Fibroblast of pulmonary artery (primary cell): ENCODE results near the gene ZNF3.

Source experiments
- DNase-seq: peaks from one replicate; pipeline ENCODE4 v3.0.0-alpha.2; 2010; ENCODE audit warnings: low read depth
- H3K4me3 ChIP-seq: replicated peaks from 2 replicates; pipeline ENCODE4 v1.5.1; 2011; ENCODE audit warnings: low read depth, mild to moderate bottlenecking, control low read depth, low read length, moderate library complexity
- TF ChIP-seq, protein P1 (sequence below): IDR thresholded peaks from 2 replicates; pipeline ENCODE4 v1.5.1; 2011; ENCODE audit warnings: mild to moderate bottlenecking, control low read depth, low read length, inconsistent platforms; ENCODE audit errors: missing control alignments

Gene ZNF3

DNA sequence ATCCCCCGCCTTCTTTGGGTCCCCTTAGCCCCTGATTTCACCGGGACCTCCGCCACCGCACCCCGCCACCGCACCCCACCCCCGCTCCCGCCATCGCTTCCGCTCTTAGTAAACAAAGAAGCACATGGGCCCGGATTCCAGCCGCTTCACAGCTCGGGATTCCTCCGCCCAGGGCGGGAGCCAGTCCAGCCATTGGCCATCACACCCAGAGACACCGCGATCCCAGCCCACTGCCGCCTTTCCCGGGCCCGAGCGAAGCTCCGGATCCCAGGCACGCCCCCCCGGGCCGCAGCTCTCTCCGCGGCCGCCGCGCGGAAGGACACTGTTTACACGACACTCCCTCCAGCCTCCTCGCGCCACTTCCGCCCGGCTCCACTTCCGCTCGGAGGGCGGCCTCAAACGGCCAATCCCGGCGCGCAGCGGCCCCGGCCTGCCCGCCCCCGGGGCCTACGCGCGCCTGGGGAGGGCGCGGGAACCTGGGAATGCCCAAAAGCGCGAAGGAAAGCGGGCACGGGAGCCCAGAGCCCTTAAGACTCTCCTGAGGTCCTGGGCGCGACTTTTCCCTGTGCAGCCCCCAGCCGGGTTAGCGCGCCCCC lies 19.0 kb upstream of the ZNF3 start:
- TF ChIP-seq, protein P1, sequence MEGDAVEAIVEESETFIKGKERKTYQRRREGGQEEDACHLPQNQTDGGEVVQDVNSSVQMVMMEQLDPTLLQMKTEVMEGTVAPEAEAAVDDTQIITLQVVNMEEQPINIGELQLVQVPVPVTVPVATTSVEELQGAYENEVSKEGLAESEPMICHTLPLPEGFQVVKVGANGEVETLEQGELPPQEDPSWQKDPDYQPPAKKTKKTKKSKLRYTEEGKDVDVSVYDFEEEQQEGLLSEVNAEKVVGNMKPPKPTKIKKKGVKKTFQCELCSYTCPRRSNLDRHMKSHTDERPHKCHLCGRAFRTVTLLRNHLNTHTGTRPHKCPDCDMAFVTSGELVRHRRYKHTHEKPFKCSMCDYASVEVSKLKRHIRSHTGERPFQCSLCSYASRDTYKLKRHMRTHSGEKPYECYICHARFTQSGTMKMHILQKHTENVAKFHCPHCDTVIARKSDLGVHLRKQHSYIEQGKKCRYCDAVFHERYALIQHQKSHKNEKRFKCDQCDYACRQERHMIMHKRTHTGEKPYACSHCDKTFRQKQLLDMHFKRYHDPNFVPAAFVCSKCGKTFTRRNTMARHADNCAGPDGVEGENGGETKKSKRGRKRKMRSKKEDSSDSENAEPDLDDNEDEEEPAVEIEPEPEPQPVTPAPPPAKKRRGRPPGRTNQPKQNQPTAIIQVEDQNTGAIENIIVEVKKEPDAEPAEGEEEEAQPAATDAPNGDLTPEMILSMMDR, result no peak
- peak; percentile 99 for DNase-seq
- peak overlapping the region; percentile 87 for H3K4me3 ChIP-seq

GRCh38 chr7:100099452-100099851 lies 17.9 kb upstream of the ZNF3 start:
- peak overlapping the region; percentile 87 for H3K4me3 ChIP-seq
- TF ChIP-seq, protein P1, result no peak
- DNase-seq, result no peak

DNA sequence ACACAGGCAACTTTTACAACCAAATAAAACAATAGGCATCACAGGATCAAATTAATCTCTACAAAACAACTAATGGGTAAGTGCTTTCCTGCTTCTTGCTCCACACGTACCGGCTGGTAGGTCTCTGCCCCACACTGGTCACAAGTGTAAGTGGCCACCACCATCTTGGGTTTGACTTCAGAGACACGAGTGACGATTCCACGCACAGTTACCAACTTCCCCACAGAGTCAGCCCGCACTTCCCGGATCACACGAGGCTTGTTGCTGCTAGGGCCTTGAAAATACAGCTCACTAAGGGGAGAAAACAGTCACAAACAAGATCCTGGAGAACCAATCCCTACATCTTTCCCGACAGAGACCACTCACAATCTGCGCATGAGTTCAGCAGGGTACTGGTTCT lies 17.4 kb upstream of the ZNF3 start:
- TF ChIP-seq, protein P1, result no peak
- no peak overlapping the region for H3K4me3 ChIP-seq
- no peak for DNase-seq

DNA sequence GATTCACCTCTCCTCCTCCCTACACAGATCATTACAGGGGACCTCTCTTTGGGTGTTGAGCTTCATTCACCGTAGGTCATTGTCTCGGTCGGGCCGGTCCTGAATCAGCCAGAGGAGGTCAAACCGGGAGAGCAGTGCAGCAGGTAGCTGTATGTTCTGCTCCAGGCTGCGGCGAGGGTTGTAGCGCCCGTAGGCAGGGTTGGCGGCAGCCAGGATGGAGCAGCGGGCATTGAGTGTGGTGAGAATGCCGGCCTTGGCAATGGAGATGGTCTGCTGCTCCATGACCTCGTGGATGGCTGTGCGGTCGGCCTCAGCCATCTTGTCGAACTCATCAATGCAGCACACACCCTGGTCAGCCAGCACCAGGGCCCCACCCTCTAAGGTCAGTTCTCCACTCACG lies 14.2 kb upstream of the ZNF3 start:
- no peak overlapping the region for H3K4me3 ChIP-seq
- TF ChIP-seq, protein P1, result no peak
- DNase-seq, result no peak

- no peak overlapping the region for H3K4me3 ChIP-seq
- TF ChIP-seq, protein P1, result no peak
- no peak for DNase-seq
These were observed 13.8 kb upstream of the ZNF3 start for GRCh38 chr7:100095289-100095688.

DNA sequence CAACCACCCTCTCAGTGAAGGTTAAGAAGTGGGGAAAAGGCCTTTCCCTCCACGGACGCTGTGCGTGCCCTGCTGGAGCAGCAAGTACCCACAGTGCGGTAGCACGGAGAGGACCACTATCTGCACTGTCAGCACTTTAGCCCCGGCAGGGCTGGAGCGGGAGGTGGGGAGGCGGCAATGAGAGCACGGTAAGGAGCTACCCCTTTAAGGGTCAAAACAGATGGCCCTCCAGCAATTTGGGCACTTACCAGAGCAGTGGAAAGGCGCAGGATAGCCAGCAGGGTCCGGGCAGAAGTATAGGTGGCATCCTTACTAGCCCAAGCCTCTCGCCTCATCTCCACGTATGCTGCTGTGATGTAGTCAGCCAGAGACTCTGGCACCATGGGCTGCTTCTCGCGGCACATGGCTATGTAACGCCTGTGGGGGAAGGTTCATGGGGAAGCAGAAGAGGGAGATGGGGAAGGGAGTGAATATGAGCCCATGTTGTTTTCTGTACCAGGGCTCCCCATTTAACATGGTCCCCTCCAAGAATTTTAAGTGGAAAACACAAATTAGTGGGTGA lies 12.5 kb upstream of the ZNF3 start:
- H3K4me3 ChIP-seq, result no peak overlapping the region
- DNase-seq, result no peak
- TF ChIP-seq, protein P1, result no peak

GRCh38 chr7:100093498-100093897 lies 12.0 kb upstream of the ZNF3 start:
- no peak overlapping the region for H3K4me3 ChIP-seq
- TF ChIP-seq, protein P1, result no peak

More at GRCh38 chr7:100093498-100093897, 12.0 kb upstream of the ZNF3 start:
- DNase-seq, result no peak
